HEK293 (cell line): Measurements from ENCODE around the gene ATP6V0B.

ENCODE experiments used
- CTCF ChIA-PET: fragments of 350-600 bp; formaldehyde crosslinking; extraction: SDS; loops from one replicate; lab custom pipeline; 2021; ENCODE audit warnings: antibody characterized with exemption; lab: Yijun Ruan, JAX
- POLR2A ChIA-PET: fragments of 300-600 bp; formaldehyde crosslinking; extraction: SDS; loops from one replicate; lab custom pipeline; 2020; ENCODE audit warnings: antibody characterized with exemption, inconsistent platforms; lab: Yijun Ruan, JAX
- H3K27ac ChIP-seq: fragments of 200-500 bp; sonication (Bioruptor generic); 2 replicates; pipeline ENCODE4 v1.5.1; 2014; ENCODE audit warnings: low read depth, low read length, control low read depth, inconsistent platforms; ENCODE audit errors: extremely low read depth
- H3K36me3 ChIP-seq, 2 experiments: fragments of 200-500 bp in 1 of 2; sonication (Bioruptor generic) in 1 of 2; 1 replicate in 1 of 2; 2 replicates in 1 of 2; pipeline ENCODE4 v1.5.1; 2014 to 2017; ENCODE audit warnings: inconsistent platforms in 2 of 2, low read length in 2 of 2; ENCODE audit not compliant: control insufficient read depth in 2 of 2, insufficient read depth in 1 of 2
- H3K4me1 ChIP-seq: fragments of 200-500 bp; sonication (Bioruptor generic); 2 replicates; pipeline ENCODE4 v1.5.1; 2014; ENCODE audit warnings: mild to moderate bottlenecking, low read length, inconsistent platforms; ENCODE audit not compliant: control insufficient read depth, insufficient read depth
- H3K4me3 ChIP-seq: 2 replicates; pipeline ENCODE4 v1.5.1; 2011; ENCODE audit warnings: low read depth, mild to moderate bottlenecking, control low read depth, low read length, moderate library complexity
- H3K9me3 ChIP-seq: fragments of 200-500 bp; sonication (Bioruptor generic); 2 replicates; pipeline ENCODE4 v1.5.1; 2014; ENCODE audit warnings: low read depth, low read length, inconsistent platforms; ENCODE audit not compliant: control insufficient read depth, insufficient read depth
- EGR2 ChIP-seq: fragments of 450-650 bp; formaldehyde crosslinking; IDR thresholded peaks from 2 replicates; pipeline ENCODE4 v1.5.1; 2016; ENCODE audit warnings: low read depth, missing biosample characterization, missing genetic modification characterization
- GLI4 ChIP-seq: fragments of 450-650 bp; formaldehyde crosslinking; IDR thresholded peaks from 2 replicates; pipeline ENCODE4 v1.5.1; 2016; ENCODE audit warnings: missing biosample characterization, missing genetic modification characterization
- HOXC10 ChIP-seq: sonication (generic); formaldehyde crosslinking; IDR thresholded peaks from 2 replicates; pipeline ENCODE4 v1.8.1; 2023; ENCODE audit warnings: mild to moderate bottlenecking, missing genetic modification reagents
- IKZF3 ChIP-seq: fragments of 450-650 bp; IDR thresholded peaks from 2 replicates; pipeline ENCODE4 v1.5.0; 2018; ENCODE audit warnings: missing biosample characterization, mild to moderate bottlenecking, missing genetic modification characterization, moderate library complexity
- MYNN ChIP-seq: fragments of 450-650 bp; formaldehyde crosslinking; IDR thresholded peaks from 2 replicates; pipeline ENCODE4 v1.5.1; 2016; ENCODE audit warnings: missing biosample characterization, missing genetic modification characterization, borderline replicate concordance
- ZFHX2 ChIP-seq: fragments of 450-650 bp; formaldehyde crosslinking; conservative IDR thresholded peaks from 2 replicates; pipeline ENCODE4 v1.5.1; 2016; ENCODE audit warnings: missing biosample characterization, missing genetic modification characterization
- ZFP41 ChIP-seq: fragments of 450-650 bp; formaldehyde crosslinking; IDR thresholded peaks from 2 replicates; pipeline ENCODE4 v1.5.1; 2016; ENCODE audit warnings: missing biosample characterization, missing genetic modification characterization, borderline replicate concordance
- ZNF10 ChIP-seq: fragments of 450-650 bp; formaldehyde crosslinking; IDR thresholded peaks from 2 replicates; pipeline ENCODE4 v1.5.1; 2017; ENCODE audit warnings: missing biosample characterization, missing genetic modification characterization
- ZNF155 ChIP-seq: fragments of 450-650 bp; formaldehyde crosslinking; IDR thresholded peaks from 2 replicates; pipeline ENCODE4 v1.5.1; 2016; ENCODE audit warnings: missing biosample characterization, missing genetic modification characterization
- ZNF214 ChIP-seq: fragments of 450-650 bp; formaldehyde crosslinking; IDR thresholded peaks from 2 replicates; pipeline ENCODE4 v1.5.1; 2017; ENCODE audit warnings: missing biosample characterization, mild to moderate bottlenecking, missing genetic modification characterization, borderline replicate concordance
- ZNF596 ChIP-seq: fragments of 450-650 bp; IDR thresholded peaks from 2 replicates; pipeline ENCODE4 v1.5.0; 2018; ENCODE audit warnings: missing biosample characterization, mild to moderate bottlenecking, missing genetic modification characterization, moderate library complexity
- TF ChIP-seq, protein P1 (sequence below): fragments of 450-650 bp; formaldehyde crosslinking; IDR thresholded peaks from 2 replicates; pipeline ENCODE4 v1.5.1; 2016; ENCODE audit warnings: missing biosample characterization, missing genetic modification characterization
- TF ChIP-seq, protein P2 (sequence below): fragments of 450-650 bp; formaldehyde crosslinking; IDR thresholded peaks from 2 replicates; pipeline ENCODE4 v1.5.1; 2016; ENCODE audit warnings: missing biosample characterization, missing genetic modification characterization
- TF ChIP-seq, protein P3 (sequence below): fragments of 450-650 bp; formaldehyde crosslinking; IDR thresholded peaks from 2 replicates; pipeline ENCODE4 v1.5.1; 2016; ENCODE audit warnings: missing biosample characterization, missing genetic modification characterization

The ATP6V0B gene

DNA sequence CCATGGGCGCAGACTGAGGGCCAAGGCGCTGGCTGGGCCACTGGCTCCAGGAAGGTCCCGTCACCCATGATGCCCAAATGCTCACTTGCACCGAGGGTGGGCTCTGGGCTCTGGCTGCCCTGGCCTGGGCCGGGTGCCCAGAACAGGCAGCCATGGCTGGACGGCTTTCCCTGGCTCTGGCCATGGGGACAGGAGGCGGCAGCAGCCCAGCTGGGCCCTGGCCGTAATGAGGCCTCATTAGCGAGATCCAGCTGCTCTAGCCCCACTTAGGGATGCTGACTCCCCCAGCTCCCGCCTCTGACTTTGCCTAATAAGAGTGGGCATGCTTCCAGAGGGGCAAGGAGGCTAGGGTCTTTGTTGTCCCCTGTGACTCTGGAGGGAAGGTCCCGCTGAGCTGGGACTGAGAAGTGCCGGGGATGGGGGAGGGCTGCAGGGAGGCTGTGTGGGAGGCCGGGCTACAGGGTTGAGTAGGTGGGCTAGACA lies 44.7 kb downstream of the ATP6V0B start:
- Histone ChIP-seq H3K9me3 (no peaks in the 10 kb centered on the region), H3K36me3 (no peaks in the 10 kb centered on the region), H3K27ac (no peak overlapping the region), H3K4me1 (no peaks in the 10 kb centered on the region), H3K4me3 (no peak overlapping the region)
- CTCF ChIA-PET, result interaction anchor here (0.6 to 3.6 kb wide), 2 partner anchors 14 to 1183 kb away, joined by 3 to 21 read pairs; no protein-coding TSS in a partner anchor
- TF ChIP-seq ZNF596 (tag by site-specific recombination), result no peak
- TF ChIP-seq, protein P1, sequence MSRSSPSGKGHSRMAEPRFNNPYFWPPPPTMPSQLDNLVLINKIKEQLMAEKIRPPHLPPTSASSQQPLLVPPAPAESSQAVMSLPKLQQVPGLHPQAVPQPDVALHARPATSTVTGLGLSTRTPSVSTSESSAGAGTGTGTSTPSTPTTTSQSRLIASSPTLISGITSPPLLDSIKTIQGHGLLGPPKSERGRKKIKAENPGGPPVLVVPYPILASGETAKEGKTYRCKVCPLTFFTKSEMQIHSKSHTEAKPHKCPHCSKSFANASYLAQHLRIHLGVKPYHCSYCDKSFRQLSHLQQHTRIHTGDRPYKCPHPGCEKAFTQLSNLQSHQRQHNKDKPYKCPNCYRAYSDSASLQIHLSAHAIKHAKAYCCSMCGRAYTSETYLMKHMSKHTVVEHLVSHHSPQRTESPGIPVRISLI (tag by site-specific recombination), result no peak
- peak; percentile 56; the same call in 1 of the 2 replicates for TF ChIP-seq ZFHX2 (tag by site-specific recombination)
- no peak for TF ChIP-seq ZNF10 (tag by site-specific recombination)
- TF ChIP-seq EGR2 (tag by site-specific recombination), result peak; percentile 42; the same call in 1 of the 2 replicates
- TF ChIP-seq HOXC10 (CRISPR knock-in tag), result no peak
- TF ChIP-seq, protein P2, sequence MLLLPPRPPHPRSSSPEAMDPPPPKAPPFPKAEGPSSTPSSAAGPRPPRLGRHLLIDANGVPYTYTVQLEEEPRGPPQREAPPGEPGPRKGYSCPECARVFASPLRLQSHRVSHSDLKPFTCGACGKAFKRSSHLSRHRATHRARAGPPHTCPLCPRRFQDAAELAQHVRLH (tag by site-specific recombination), result no peak
- POLR2A ChIA-PET, result no interaction called here

DNA sequence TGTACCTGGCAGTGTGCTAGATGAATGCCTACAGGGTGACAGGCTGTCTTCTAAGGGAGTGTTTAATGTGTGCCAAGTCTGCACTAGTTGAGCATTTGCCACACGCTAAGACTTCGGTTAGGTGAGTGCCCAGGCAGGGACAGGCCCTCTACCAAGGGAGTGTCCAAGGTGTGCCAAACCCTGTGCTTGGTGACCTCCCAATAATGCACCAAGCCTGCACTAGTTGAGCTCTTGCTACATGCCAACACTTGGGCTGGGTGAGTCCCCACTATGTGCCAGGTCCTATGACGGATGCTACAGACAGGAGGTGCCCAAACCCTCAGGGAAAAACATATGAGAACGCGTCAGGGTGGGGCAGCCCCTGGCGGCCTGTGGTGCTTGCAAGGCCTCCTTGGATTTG lies 45.7 kb downstream of the ATP6V0B start:
- ChIA-PET POLR2A (interaction anchor here (0.6 kb wide), 1 partner anchor 456 kb away, joined by 3 read pairs; no protein-coding TSS in a partner anchor), CTCF (interaction anchor here (0.6 to 3.6 kb wide), 2 partner anchors 15 to 20 kb away, joined by 3 to 21 read pairs; no protein-coding TSS in a partner anchor)
- Histone ChIP-seq H3K36me3 (no peaks in the 10 kb centered on the region), H3K4me1 (no peaks in the 10 kb centered on the region), H3K4me3 (no peak overlapping the region), H3K9me3 (no peaks in the 10 kb centered on the region), H3K27ac (no peak overlapping the region)
- TF ChIP-seq GLI4, result no peak
- no peak for TF ChIP-seq ZNF155
- no peak for TF ChIP-seq ZFP41 (tag by site-specific recombination)
- no peak for TF ChIP-seq IKZF3

DNA sequence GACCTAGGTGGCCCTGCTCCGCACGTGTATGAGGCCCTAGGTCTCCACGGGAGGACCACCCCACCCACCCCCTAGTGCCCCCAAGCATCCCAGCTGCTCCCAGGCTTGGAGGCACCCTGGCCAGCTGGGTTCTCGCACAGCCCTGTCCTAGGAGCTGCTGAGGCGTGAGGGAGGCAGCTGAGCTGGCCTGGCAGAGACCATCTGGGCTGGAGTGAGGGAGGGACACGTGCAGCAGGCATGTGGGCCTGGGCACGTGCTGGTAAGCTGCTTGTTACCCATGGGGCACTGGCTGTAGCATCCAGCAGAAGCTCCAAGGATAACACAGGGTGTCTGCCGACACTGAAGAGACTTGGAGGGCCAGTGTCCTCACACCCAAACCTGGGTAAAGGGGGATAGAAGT lies 46.4 kb downstream of the ATP6V0B start:
- ChIA-PET CTCF (interaction anchor here (1.0 to 3.6 kb wide), 3 partner anchors 15 to 18 kb away, joined by 3 to 21 read pairs (median 4); no protein-coding TSS in a partner anchor), POLR2A (interaction anchor here (0.6 kb wide), 2 partner anchors 455 to 1658 kb away, joined by 3 read pairs; no protein-coding TSS in a partner anchor)
- H3K27ac ChIP-seq, result no peak overlapping the region
- no peak overlapping the region for H3K4me3 ChIP-seq
- no peaks in the 10 kb centered on the region for H3K9me3 ChIP-seq
- no peaks in the 10 kb centered on the region for H3K36me3 ChIP-seq
- H3K4me1 ChIP-seq, result no peaks in the 10 kb centered on the region
- no peak for TF ChIP-seq MYNN (tag by site-specific recombination)
- TF ChIP-seq, all 188 proteins: peak for 0

DNA sequence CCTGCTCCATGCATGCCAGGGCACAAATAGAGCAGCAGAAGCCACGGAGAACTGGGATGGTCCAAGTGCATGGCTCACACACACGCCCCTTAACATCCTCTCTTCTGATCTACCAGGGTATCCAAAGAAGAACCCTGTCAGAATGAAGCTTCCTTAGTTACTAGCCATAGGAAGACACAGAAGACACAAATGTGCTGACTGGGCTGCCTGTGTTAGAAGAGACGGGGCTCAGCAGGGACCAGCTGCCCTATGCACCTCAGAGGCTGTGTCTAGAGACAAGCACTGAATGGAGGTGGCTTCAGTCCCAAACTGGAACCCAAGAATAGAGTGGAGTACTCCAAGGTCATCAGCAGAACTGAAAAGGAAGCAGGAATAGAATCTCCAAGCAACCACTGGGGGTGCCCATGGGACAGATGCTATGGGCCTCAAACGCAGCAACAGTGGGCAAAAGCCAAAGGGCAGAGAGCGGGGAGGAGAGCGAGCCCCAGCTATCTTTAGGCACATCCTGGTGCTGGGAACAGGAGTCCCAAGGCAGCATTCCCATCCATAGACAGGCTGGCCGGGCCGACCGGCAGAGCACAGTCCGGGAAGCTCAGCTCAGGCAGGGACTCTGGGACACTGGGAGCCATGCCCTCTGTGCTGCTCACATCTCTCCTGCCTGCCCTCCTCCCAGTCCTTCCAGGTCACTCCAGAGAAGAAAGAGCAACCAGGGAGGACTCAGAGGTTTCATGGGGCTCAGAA lies 47.0 kb downstream of the ATP6V0B start:
- H3K9me3 ChIP-seq, result no peaks in the 10 kb centered on the region
- no peaks in the 10 kb centered on the region for H3K36me3 ChIP-seq
- CTCF ChIA-PET, result interaction anchor here (0.5 to 1.4 kb wide), 5 partner anchors 15 to 709 kb away, joined by 3 to 4 read pairs (median 3); no protein-coding TSS in a partner anchor
- TF ChIP-seq, protein P3, sequence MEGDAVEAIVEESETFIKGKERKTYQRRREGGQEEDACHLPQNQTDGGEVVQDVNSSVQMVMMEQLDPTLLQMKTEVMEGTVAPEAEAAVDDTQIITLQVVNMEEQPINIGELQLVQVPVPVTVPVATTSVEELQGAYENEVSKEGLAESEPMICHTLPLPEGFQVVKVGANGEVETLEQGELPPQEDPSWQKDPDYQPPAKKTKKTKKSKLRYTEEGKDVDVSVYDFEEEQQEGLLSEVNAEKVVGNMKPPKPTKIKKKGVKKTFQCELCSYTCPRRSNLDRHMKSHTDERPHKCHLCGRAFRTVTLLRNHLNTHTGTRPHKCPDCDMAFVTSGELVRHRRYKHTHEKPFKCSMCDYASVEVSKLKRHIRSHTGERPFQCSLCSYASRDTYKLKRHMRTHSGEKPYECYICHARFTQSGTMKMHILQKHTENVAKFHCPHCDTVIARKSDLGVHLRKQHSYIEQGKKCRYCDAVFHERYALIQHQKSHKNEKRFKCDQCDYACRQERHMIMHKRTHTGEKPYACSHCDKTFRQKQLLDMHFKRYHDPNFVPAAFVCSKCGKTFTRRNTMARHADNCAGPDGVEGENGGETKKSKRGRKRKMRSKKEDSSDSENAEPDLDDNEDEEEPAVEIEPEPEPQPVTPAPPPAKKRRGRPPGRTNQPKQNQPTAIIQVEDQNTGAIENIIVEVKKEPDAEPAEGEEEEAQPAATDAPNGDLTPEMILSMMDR (tag by site-specific recombination), result no peak
- TF ChIP-seq ZNF214 (tag by site-specific recombination), result no peak
- POLR2A ChIA-PET, result interaction anchor here (0.6 kb wide), 1 partner anchor 1657 kb away, joined by 3 read pairs; no protein-coding TSS in a partner anchor
- no peak overlapping the region for H3K27ac ChIP-seq
- H3K4me1 ChIP-seq, result no peaks in the 10 kb centered on the region
- no peak overlapping the region for H3K4me3 ChIP-seq
